Measurements from ENCODE around the gene PRKCE. TPM values are rescaled to one million over a fixed set of nuclear protein-coding genes. Genes with fewer than 3 reads are reported as not detected.

Gene PRKCE
- total and polyA plus RNA-seq, 4 donors = 2.5 to 38.6 (median 5.8) TPM

GRCh38 chr2:45813003-45813941 lies 161.8 kb downstream of the PRKCE start:
- H3K36me3 ChIP-seq (ENCODE audit: control insufficient read depth in 4 of 4, insufficient read depth in 3 of 4, low read depth in 1 of 4, low read length in 3 of 4) = no peaks in the 10 kb centered on the region
- no peak overlapping the region for H3K9ac ChIP-seq (ENCODE audit: low read depth in 1 of 2, low read length in 2 of 2)
- no peaks in the 10 kb centered on the region for H3K27me3 ChIP-seq (ENCODE audit: control insufficient read depth in 4 of 4, insufficient read depth in 4 of 4, low read length in 3 of 4)
- TF ChIP-seq EGR1 (IDR thresholded peaks at IDR 0.05; ENCODE audit: low read depth in 2 of 2) (no peak), NR2F2 (IDR thresholded peaks at IDR 0.05) (peak; percentile 22), YY1 (IDR thresholded peaks at IDR 0.05) (peak; percentile 15)
- H3K9me3 ChIP-seq (ENCODE audit: control insufficient read depth in 4 of 4, low read length in 3 of 4) = no peaks in the 10 kb centered on the region
- H3K4me3 ChIP-seq (ENCODE audit: low read depth in 1 of 3, low read length in 3 of 3) = no peak overlapping the region
- WGBS = 82% methylated on average over 13 of the region's 13 CpGs
- H3K27ac ChIP-seq (ENCODE audit: low read depth in 1 of 2, low read length in 2 of 2) = no peak overlapping the region
- peaks cover 3 to 12% (median 7%) of the 10 kb centered on the region in 4 donors for H3K4me1 ChIP-seq (ENCODE audit: control insufficient read depth in 4 of 4, insufficient read depth in 4 of 4, low read length in 3 of 4)
- DNase-seq (ENCODE audit: low spot score) = no peak

- TF ChIP-seq FOXA2 (IDR thresholded peaks at IDR 0.05) (no peak), HNF4A (conservative IDR thresholded peaks at IDR 0.05) (no peak), REST (IDR thresholded peaks at IDR 0.05) (no peak), ZBTB33 (IDR thresholded peaks at IDR 0.05) (no peak), SP1 (IDR thresholded peaks at IDR 0.05) (no peak), JUND (IDR thresholded peaks at IDR 0.05) (no peak), NR2F2 (IDR thresholded peaks at IDR 0.05) (no peak), TAF1 (conservative IDR thresholded peaks at IDR 0.05) (no peak), EGR1 (IDR thresholded peaks at IDR 0.05; ENCODE audit: low read depth in 2 of 2) (no peak), RAD21 (IDR thresholded peaks at IDR 0.05) (no peak), HNF4G (IDR thresholded peaks at IDR 0.05) (no peak), MAX (IDR thresholded peaks at IDR 0.05) (no peak), YY1 (IDR thresholded peaks at IDR 0.05) (no peak)
- TF ChIP-seq, protein P1, sequence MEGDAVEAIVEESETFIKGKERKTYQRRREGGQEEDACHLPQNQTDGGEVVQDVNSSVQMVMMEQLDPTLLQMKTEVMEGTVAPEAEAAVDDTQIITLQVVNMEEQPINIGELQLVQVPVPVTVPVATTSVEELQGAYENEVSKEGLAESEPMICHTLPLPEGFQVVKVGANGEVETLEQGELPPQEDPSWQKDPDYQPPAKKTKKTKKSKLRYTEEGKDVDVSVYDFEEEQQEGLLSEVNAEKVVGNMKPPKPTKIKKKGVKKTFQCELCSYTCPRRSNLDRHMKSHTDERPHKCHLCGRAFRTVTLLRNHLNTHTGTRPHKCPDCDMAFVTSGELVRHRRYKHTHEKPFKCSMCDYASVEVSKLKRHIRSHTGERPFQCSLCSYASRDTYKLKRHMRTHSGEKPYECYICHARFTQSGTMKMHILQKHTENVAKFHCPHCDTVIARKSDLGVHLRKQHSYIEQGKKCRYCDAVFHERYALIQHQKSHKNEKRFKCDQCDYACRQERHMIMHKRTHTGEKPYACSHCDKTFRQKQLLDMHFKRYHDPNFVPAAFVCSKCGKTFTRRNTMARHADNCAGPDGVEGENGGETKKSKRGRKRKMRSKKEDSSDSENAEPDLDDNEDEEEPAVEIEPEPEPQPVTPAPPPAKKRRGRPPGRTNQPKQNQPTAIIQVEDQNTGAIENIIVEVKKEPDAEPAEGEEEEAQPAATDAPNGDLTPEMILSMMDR (IDR thresholded peaks at IDR 0.05; ENCODE audit: low read depth, low read length, missing input control) = no peak
- H3K4me1 ChIP-seq (ENCODE audit: control insufficient read depth in 4 of 4, insufficient read depth in 4 of 4, low read length in 3 of 4) = peaks cover 3 to 12% (median 7%) of the 10 kb centered on the region in 4 donors
Observed at GRCh38 chr2:45814488-45814887, 163.0 kb downstream of the PRKCE start.

More at GRCh38 chr2:45814488-45814887, 163.0 kb downstream of the PRKCE start:
- DNase-seq (ENCODE audit: low spot score) = no peak
- Histone ChIP-seq H3K9ac (ENCODE audit: low read depth in 1 of 2, low read length in 2 of 2) (no peak overlapping the region), H3K9me3 (ENCODE audit: control insufficient read depth in 4 of 4, low read length in 3 of 4) (no peaks in the 10 kb centered on the region), H3K4me3 (ENCODE audit: low read depth in 1 of 3, low read length in 3 of 3) (no peak overlapping the region), H3K27me3 (ENCODE audit: control insufficient read depth in 4 of 4, insufficient read depth in 4 of 4, low read length in 3 of 4) (no peaks in the 10 kb centered on the region), H3K36me3 (ENCODE audit: control insufficient read depth in 4 of 4, insufficient read depth in 3 of 4, low read depth in 1 of 4, low read length in 3 of 4) (no peaks in the 10 kb centered on the region), H3K27ac (ENCODE audit: low read depth in 1 of 2, low read length in 2 of 2) (no peak overlapping the region)
- WGBS = 88% methylated on average over 3 of the region's 3 CpGs

Data from liver (tissue), 9 donors.